GM19463 (cell line): ENCODE measurements around the gene PTCD3.

Experiments
- ATAC-seq: cut with Tn5 transposase; IDR thresholded peaks from one replicate; pipeline ENCODE4 v1.9.1; 2021; ENCODE audit warnings: mild to moderate bottlenecking, moderate library complexity; ENCODE audit not compliant: unreplicated experiment

PTCD3 gene

GRCh38 chr2:86105969-86106945 is at the start of gene PTCD3:
Gene PTCD3 (plus strand): TSS chr2:86106235. CDS start chr2:86106248, 13 bp downstream.
- peak; percentile 89 for ATAC-seq

GRCh38 chr2:86056590-86057331 is 49.3 kb upstream of the PTCD3 start:
- ATAC-seq, result no peak

GRCh38 chr2:86062043-86062442 is 44.0 kb upstream of the PTCD3 start:
- no peak for ATAC-seq

- ATAC-seq, result no peak
Observed at GRCh38 chr2:86064006-86064405, 42.0 kb upstream of the PTCD3 start.

- no peak for ATAC-seq
Observed at GRCh38 chr2:86065512-86065911, 40.5 kb upstream of the PTCD3 start.

GRCh38 chr2:86066007-86066578 is 39.9 kb upstream of the PTCD3 start:
- no peak for ATAC-seq

GRCh38 chr2:86066915-86067314 is 39.1 kb upstream of the PTCD3 start:
- no peak for ATAC-seq

- ATAC-seq, result peak; percentile 77
Observed at GRCh38 chr2:86068136-86068588, 37.9 kb upstream of the PTCD3 start.

- no peak for ATAC-seq
Observed at GRCh38 chr2:86068648-86069047, 37.4 kb upstream of the PTCD3 start.

- ATAC-seq, result no peak
Observed at GRCh38 chr2:86069091-86069685, 36.8 kb upstream of the PTCD3 start.

GRCh38 chr2:86069783-86070339 is 36.2 kb upstream of the PTCD3 start:
- ATAC-seq, result no peak

- ATAC-seq, result no peak
Observed at GRCh38 chr2:86070868-86071267, 35.2 kb upstream of the PTCD3 start.

GRCh38 chr2:86072271-86072858 is 33.7 kb upstream of the PTCD3 start:
- ATAC-seq, result peak; percentile 67

- no peak for ATAC-seq
Observed at GRCh38 chr2:86073225-86073624, 32.8 kb upstream of the PTCD3 start.

- no peak for ATAC-seq
Observed at GRCh38 chr2:86074256-86074655, 31.8 kb upstream of the PTCD3 start.

GRCh38 chr2:86074811-86075210 is 31.2 kb upstream of the PTCD3 start:
- ATAC-seq, result no peak

- ATAC-seq, result no peak
Observed at GRCh38 chr2:86075886-86076285, 30.1 kb upstream of the PTCD3 start.

- peak; percentile 46 for ATAC-seq
Observed at GRCh38 chr2:86078774-86079545, 27.1 kb upstream of the PTCD3 start.
